ENCODE data around the gene FAM72D. TPM values are rescaled to one million over a fixed set of nuclear protein-coding genes. Genes with fewer than 3 reads are reported as not detected.
A peak's percentile ranks its signal among the peaks of the same experiment; 100 is the strongest.
"Not testable (repeated sequence)": the region's sequence is repeated elsewhere in the genome, so short reads cannot be mapped to it uniquely, and the experiment has no call there.

FAM72D gene
- total RNA-seq, result 1.0 and 1.9 TPM in 2 replicates
- long read RNA-seq, partial matches to known transcripts, result 0 of 2 reads
- long read RNA-seq, other reads (novel, unspliced or antisense), result 0 of 2 reads

DNA sequence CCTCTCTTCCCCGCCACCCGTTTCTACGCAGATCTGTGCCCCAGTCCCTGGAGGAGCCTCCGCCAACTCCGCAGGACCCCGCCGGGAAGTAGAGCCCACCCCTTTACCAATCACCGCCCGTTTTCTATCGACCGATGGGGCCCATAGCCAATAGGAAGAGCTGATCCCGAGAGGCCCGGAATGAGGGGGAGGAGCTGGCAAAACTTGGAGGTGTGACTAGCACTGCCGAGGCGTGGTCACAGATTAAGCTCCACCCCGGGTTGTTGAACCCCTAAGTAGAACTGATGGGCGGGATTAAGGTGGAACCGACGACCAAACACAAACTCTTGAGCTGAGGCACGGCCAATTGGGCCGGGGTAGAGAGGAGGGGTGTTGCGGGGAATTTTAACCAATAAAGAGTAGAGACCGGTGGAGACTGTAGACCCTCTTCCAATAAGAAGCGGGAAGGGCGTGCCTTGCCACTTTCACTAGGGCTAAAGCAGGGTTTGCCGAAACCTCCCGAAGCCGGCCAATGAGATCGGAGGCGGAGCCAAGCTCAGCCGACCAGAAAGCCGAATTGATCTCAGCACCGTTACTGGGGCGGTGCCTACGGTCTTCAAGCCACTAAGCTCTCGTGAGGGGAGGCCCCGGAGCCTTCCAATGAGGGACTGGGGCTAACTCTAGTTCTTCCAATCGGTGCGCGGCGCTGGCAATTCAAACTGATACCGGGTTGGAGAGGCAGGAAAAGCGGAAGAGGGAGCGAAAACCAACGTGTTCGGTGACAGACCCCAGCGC lies at the start of gene FAM72D, which contains the start of gene SRGAP2B:
FAM72D (plus strand) TSS at position 691 of the 774 bp plus-strand sequence. CDS start 874 bp downstream, outside the sequence.
SRGAP2B (minus strand) TSS at position 45 of the 774 bp plus-strand sequence. CDS start 2,427 bp downstream, outside the sequence.
- DNase-seq (ENCODE audit: low spot score, unreplicated experiment); H3K36me3 Mint-ChIP-seq (ENCODE audit: insufficient read depth); H3K27me3 Mint-ChIP-seq; H3K4me1 Mint-ChIP-seq (ENCODE audit: low read depth); H3K9me3 Mint-ChIP-seq (ENCODE audit: low read depth); H3K27ac Mint-ChIP-seq: not testable (repeated sequence)
- H3K4me3 Mint-ChIP-seq (ENCODE audit: low read depth), result peak within 1 kb of the TSS; percentile 51

DNA sequence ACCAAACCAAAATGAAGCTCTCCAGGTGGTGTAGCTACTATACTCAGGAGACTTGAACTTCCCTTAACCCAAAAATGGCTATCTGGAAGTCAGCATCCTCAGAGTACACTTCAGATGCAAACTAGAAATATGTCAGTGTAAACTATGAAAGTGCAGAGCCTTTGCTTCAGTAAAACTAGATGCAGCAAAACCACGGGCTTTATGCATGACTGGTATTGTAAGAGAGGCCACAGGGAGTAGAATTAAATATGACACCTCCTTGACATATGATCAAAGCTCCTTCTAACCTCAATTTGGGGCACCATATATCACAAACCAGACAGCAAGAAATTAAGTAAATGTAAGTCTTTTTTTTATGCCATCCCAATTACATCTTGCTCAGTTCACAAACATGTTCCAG lies 48.2 kb upstream of the FAM72D start:
- H3K4me1 Mint-ChIP-seq (ENCODE audit: low read depth); H3K27me3 Mint-ChIP-seq; DNase-seq (ENCODE audit: low spot score, unreplicated experiment); H3K9me3 Mint-ChIP-seq (ENCODE audit: low read depth); H3K27ac Mint-ChIP-seq; H3K4me3 Mint-ChIP-seq (ENCODE audit: low read depth); H3K36me3 Mint-ChIP-seq (ENCODE audit: insufficient read depth): not testable (repeated sequence)

DNA sequence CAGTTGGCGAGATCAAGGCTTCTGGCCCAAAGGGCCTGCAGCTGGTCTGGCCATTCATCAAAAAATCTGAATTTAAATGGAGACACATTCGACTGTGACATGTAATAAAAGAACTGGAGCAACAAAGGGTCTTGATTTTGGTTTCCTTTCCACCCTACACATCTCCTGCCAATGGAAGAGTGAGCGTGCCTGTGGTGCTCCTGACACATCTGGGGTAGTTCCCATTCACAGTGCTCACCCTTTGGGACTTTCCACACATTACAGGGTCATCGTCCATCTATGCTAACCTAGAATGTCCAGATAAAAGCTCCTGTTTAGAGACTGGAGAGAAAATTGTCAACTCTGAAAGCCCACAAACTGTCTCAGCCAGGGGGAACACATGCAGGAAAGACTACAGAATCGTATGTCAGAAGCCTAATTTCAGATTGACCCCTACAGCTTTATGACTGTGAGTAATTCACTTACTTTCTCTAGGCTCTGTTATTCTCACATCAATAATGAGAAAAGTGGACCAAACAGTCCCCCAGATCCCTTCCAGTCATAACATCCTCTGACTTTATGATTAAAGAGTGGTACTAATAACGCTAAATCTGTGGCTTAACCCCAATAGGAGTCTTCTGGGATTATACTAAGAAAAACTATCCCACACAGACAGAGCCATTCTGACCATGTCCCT lies 47.5 kb upstream of the FAM72D start:
- not testable (repeated sequence) for H3K4me1 Mint-ChIP-seq (ENCODE audit: low read depth); H3K27me3 Mint-ChIP-seq; H3K4me3 Mint-ChIP-seq (ENCODE audit: low read depth); DNase-seq (ENCODE audit: low spot score, unreplicated experiment); H3K36me3 Mint-ChIP-seq (ENCODE audit: insufficient read depth); H3K9me3 Mint-ChIP-seq (ENCODE audit: low read depth); H3K27ac Mint-ChIP-seq

DNA sequence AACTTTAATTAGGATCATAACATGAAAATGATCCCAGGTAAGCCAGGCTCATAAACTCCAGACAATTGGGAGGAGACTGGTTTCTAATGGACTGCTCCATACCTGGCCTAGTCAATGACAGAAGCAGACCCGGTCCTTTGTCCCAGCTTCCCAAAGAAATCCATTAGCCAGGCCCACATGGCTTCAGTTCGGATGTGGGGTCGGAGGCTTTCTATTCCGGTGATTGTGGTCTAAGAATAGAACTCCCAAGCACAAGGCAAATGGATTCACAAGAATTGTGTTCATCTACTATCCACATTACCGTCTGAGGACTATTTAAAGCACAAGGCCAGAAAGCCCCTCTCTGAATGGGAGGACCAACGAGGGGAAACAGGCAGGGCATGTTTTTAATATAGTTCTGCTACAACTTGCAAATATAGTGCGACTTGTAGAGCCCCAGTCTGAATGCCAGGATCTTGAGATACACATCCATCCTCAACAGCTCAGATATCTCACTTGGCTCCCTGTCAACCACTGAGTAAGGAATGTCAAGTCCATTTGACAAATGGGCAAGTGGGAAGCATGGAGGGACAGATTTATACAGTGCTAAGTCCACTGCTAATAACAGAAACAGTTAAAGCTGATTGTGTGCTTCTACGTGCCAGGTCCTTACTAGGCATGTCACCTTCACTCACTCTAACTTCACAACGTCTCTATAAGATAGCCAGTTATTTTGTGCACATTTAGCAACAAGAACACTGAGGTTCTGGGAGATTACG lies 43.6 kb upstream of the FAM72D start:
- H3K4me1 Mint-ChIP-seq (ENCODE audit: low read depth); H3K4me3 Mint-ChIP-seq (ENCODE audit: low read depth); H3K36me3 Mint-ChIP-seq (ENCODE audit: insufficient read depth); DNase-seq (ENCODE audit: low spot score, unreplicated experiment); H3K9me3 Mint-ChIP-seq (ENCODE audit: low read depth); H3K27ac Mint-ChIP-seq; H3K27me3 Mint-ChIP-seq: not testable (repeated sequence)

DNA sequence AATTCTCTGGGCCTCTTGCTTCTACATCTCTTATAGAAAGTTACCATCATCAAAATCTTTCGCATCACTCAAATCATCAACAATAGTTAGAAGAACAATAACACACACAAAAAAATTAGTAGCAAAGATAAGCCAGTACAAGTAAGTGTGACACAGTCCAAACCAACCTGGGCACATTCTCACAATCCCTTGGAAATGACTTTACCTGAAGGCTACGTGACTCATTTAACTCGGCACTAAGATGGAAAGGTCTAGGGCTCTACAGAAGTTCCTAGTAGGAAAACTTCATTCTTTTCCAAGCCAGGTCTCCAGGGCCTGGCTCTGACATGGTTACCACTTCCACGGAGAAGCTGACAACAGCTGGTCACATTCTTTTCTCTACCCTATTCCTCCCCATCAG lies 42.3 kb upstream of the FAM72D start:
- DNase-seq (ENCODE audit: low spot score, unreplicated experiment); H3K27me3 Mint-ChIP-seq; H3K4me3 Mint-ChIP-seq (ENCODE audit: low read depth); H3K36me3 Mint-ChIP-seq (ENCODE audit: insufficient read depth); H3K9me3 Mint-ChIP-seq (ENCODE audit: low read depth); H3K4me1 Mint-ChIP-seq (ENCODE audit: low read depth); H3K27ac Mint-ChIP-seq: not testable (repeated sequence)

DNA sequence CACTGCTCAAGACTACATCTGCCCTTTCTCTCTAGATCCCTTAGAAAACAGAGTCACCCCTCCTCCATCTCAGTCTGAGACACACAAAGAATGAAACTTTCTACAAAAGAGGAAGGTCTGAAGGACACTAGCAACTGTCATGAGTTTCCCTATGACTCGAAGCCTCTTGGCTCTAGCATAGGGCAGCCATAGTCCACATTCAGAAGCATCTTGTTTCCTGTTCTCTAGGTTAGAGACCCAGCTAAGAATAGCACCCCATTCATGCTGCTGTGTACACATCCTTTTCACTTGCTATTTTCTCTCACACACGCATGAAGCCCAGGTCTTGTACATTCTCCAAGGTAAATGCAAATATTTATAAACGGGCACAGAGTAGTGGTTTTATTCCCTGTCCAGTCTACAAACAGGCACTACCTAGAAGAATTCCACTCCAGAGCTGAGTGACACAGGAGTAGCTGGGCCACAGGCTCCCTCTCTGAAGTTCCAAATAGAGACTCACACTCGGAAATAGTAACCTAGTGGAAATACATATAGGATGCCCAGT lies 40.5 kb upstream of the FAM72D start:
- H3K4me1 Mint-ChIP-seq (ENCODE audit: low read depth); H3K27ac Mint-ChIP-seq; H3K4me3 Mint-ChIP-seq (ENCODE audit: low read depth); DNase-seq (ENCODE audit: low spot score, unreplicated experiment); H3K27me3 Mint-ChIP-seq; H3K9me3 Mint-ChIP-seq (ENCODE audit: low read depth); H3K36me3 Mint-ChIP-seq (ENCODE audit: insufficient read depth): not testable (repeated sequence)

DNA sequence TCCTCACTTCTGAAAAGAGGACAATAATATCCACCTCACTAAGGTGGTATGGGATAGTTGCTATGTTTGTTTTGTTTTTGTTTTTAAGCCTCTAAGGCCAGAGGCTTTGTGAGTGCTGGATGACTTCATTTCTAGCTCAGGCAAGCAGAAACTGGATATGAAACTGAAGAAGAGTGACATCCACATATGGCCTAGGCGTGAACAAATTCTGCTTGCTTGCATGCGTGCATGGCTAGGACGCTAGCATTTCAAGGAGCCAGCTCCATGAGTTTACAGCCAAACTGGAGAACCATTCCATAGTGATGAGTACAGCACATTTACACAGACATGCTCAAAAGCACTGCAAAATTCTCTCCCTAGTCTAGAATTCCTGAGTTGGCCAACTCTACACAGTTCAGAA lies 37.6 kb upstream of the FAM72D start:
- DNase-seq (ENCODE audit: low spot score, unreplicated experiment); H3K27ac Mint-ChIP-seq; H3K4me3 Mint-ChIP-seq (ENCODE audit: low read depth); H3K36me3 Mint-ChIP-seq (ENCODE audit: insufficient read depth); H3K4me1 Mint-ChIP-seq (ENCODE audit: low read depth); H3K9me3 Mint-ChIP-seq (ENCODE audit: low read depth); H3K27me3 Mint-ChIP-seq: not testable (repeated sequence)

DNA sequence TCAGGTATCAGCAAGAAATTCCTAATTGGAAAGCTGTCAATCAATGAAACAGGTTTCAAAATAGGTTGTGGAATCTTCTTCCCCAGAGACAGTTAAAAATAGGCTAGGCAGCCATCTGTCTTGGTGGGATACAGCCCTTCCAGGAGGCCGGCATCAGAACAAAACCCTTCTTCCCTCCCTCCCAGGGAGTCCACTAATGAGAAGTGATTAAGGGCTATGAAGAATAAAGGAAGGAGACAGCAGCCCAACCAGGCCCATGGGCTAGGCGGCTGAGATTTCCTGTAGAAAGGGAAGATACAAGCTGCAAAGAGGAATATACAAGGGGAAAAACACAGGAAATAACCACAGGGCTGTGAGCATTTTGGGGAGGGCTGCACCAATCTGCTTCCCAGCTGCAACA lies 32.5 kb upstream of the FAM72D start:
- not testable (repeated sequence) for H3K4me1 Mint-ChIP-seq (ENCODE audit: low read depth); H3K4me3 Mint-ChIP-seq (ENCODE audit: low read depth); DNase-seq (ENCODE audit: low spot score, unreplicated experiment); H3K27ac Mint-ChIP-seq; H3K36me3 Mint-ChIP-seq (ENCODE audit: insufficient read depth); H3K27me3 Mint-ChIP-seq; H3K9me3 Mint-ChIP-seq (ENCODE audit: low read depth)

DNA sequence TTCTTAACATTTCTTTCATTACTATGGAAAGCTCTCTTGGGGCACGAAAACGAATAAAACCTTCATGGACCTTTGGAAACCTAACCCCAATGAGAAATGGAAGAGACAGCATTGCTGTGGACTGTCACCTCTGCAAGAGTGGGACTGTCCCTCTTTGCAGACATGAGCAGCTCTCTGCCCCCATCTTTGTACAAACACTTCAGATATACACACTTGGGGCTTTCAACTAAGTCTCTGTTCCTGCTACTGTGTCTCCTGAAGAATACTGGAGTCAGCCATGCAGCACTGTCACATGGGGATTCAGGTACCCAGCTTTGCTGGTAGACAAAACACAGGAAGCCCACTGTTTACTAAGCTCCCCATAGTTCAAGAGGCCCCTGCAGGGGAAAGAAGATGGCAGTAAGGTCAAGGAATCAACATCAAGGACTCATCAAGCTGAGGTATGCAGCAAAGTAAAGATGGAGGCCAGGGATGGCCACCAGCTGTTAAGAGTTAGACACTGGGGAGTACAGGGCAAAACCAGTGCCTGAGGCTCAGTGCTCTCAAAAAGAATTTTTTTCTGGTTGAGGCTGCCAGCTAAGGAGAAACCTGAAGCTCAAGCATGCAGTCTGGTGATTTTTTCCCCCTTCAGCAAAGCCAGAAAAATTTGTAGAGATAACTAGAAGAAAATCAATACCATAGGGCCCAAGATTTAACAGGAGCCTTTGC lies 31.7 kb upstream of the FAM72D start:
- not testable (repeated sequence) for H3K36me3 Mint-ChIP-seq (ENCODE audit: insufficient read depth); H3K4me1 Mint-ChIP-seq (ENCODE audit: low read depth); H3K27me3 Mint-ChIP-seq; H3K27ac Mint-ChIP-seq; H3K4me3 Mint-ChIP-seq (ENCODE audit: low read depth); DNase-seq (ENCODE audit: low spot score, unreplicated experiment); H3K9me3 Mint-ChIP-seq (ENCODE audit: low read depth)

DNA sequence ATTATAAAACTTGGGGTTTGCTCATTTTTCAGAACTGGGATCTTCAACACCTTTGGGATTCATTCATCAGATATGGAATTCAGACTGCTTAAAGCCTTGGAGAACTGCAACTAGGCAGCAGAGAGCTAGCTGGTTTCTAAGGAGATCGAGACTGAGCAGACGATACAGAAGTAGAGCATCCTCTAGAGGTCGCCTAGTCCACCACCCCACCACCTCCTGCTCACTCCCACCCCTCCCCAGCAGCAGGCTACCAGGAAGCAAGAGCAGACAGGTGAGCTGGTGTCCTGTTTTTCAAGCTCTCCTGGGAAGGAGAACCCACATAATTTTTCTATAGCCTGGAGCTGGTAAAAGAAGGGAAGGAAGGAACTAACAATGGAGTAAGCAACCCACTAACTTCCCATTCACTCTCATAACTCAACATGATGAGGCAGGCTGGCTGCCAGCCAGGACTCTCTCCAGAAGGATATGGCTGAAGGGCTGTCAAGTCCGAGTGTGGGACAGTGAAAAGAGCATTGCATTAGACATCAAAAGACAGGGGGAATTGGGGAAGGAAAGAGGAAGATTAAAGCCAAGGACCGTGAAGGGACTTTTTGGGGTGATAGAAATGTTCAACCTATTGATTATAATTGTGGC lies 30.5 kb upstream of the FAM72D start:
- not testable (repeated sequence) for H3K27ac Mint-ChIP-seq; H3K4me1 Mint-ChIP-seq (ENCODE audit: low read depth); H3K36me3 Mint-ChIP-seq (ENCODE audit: insufficient read depth); H3K27me3 Mint-ChIP-seq; H3K9me3 Mint-ChIP-seq (ENCODE audit: low read depth); H3K4me3 Mint-ChIP-seq (ENCODE audit: low read depth); DNase-seq (ENCODE audit: low spot score, unreplicated experiment)

DNA sequence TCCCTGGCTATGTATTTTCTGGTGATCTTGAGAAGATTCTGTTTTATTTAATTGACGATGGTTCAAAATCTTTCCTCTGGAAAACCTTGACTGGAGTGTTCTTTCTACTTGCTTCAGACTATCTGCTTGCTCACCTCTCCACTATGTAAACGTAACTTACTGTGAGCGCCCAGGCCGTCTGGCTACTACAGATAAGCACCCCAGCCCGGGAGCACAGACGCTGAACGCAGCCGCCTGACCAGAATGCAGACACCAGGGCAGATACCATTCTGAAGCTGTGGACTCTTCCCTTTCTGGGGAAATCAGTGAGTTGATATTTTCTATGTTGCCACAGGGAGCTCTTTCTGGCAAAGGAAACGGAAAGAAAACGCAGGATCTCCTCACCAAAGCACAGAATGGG lies 29.3 kb upstream of the FAM72D start:
- not testable (repeated sequence) for H3K27ac Mint-ChIP-seq

DNA sequence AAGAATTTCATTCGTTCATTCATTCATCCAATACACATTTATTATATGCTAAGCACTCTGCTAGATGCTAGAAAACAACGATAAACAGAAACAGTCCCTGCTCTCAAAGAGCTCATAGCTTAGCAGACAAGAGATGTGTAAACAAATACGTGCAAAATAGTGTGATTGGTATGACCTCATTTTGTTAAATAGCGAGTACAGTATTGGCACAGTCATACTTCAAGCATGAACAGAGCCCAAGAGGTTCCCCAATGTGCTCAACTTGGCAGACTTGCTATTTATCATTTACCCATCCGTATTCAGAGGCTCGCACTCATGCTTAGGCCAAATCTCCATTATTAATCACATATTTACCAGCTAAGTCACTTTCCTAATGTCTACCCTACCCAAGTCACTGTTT lies 24.2 kb upstream of the FAM72D start:
- DNase-seq (ENCODE audit: low spot score, unreplicated experiment); H3K4me1 Mint-ChIP-seq (ENCODE audit: low read depth); H3K4me3 Mint-ChIP-seq (ENCODE audit: low read depth); H3K36me3 Mint-ChIP-seq (ENCODE audit: insufficient read depth); H3K9me3 Mint-ChIP-seq (ENCODE audit: low read depth); H3K27ac Mint-ChIP-seq; H3K27me3 Mint-ChIP-seq: not testable (repeated sequence)

More for the DNA sequence above, 29.3 kb upstream of the FAM72D start:
- not testable (repeated sequence) for H3K4me3 Mint-ChIP-seq (ENCODE audit: low read depth); H3K36me3 Mint-ChIP-seq (ENCODE audit: insufficient read depth); H3K9me3 Mint-ChIP-seq (ENCODE audit: low read depth); H3K27me3 Mint-ChIP-seq; H3K4me1 Mint-ChIP-seq (ENCODE audit: low read depth); DNase-seq (ENCODE audit: low spot score, unreplicated experiment)
